Measurements from ENCODE around the gene DISP3. TPM values are rescaled to one million over a fixed set of nuclear protein-coding genes. Genes with fewer than 3 reads are reported as not detected.
A peak's percentile ranks its signal among the peaks of the same experiment; 100 is the strongest.

Gene DISP3
- polyA plus RNA-seq, 3 donors, result 0.01 TPM; not detected in 2

DNA sequence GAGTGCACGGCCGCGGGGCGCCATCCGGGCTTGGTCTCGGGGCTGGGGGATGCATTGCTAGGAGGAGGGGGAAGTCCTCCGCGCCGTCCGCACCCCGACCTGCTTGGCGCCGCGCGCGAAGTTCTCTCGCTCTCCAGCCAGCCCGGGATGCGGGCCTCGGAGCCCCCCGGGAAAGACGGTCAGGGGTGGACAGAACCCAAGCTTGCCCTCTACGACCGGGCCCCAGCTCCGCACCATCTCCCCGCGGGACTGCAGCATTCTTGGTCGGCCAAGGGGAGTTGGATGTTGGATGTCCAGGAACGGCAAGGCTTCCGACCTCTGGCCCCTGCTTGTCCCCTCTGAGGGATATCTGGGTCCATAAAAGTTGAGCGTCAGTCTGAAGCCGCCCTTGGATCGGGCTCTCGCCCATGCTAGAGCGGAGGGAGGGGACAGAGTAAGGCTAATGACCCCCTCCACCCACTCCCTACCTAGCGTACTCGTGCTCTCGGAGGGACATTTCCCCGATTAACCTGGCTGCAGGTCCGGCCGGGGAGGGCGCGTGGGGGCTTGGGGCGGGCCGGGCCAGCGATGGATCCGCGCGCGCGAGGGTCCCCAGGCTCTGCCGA, 522 bp downstream of the DISP3 start:
- H3K27ac Mint-ChIP-seq, result no peak overlapping the region
- H4K20me1 ChIP-seq (ENCODE audit: insufficient read depth, low read length), result no peaks in the 10 kb centered on the region
- H3K4me1 ChIP-seq (ENCODE audit: control insufficient read depth in 1 of 2, insufficient read depth in 2 of 2, low read length in 2 of 2), result peaks cover 4 to 12% of the 10 kb centered on the region in 2 donors
- WGBS (ENCODE audit: insufficient coverage), result 0% methylated on average over 34 of the region's 52 CpGs
- H3K4me3 Mint-ChIP-seq, result peak overlapping the region; percentile 65 to 84
- H3K4me3 ChIP-seq (replicated peaks in 1 of 3; ENCODE audit: low read depth in 2 of 3, low read length in 3 of 3), result peak overlapping the region in 2 of 3 experiments; percentile 38 to 68
- peaks cover 40 to 59% (median 41%) of the 10 kb centered on the region in 3 donors for H3K27me3 Mint-ChIP-seq (ENCODE audit: low read depth in 3 of 3)
- H3K4me2 ChIP-seq (replicated peaks; ENCODE audit: extremely low read depth, low read length, poor library complexity, severe bottlenecking), result peak overlapping the region; percentile 81
- no peak for DNase-seq
- H3K79me2 ChIP-seq (ENCODE audit: insufficient read depth, low read length), result no peaks in the 10 kb centered on the region
- no peak overlapping the region for H3K27ac ChIP-seq (ENCODE audit: low read depth in 1 of 2, low read length in 2 of 2)
- no peaks in the 10 kb centered on the region for H3K36me3 ChIP-seq (replicated peaks in 1 of 2; ENCODE audit: control insufficient read depth in 1 of 2, insufficient read depth in 2 of 2, low read length in 2 of 2)
- peaks cover 0 to 13% (median 5%) of the 10 kb centered on the region in 7 donors for H3K9me3 Mint-ChIP-seq
- no peaks in the 10 kb centered on the region for H3K9me3 ChIP-seq (replicated peaks in 1 of 2; ENCODE audit: control insufficient read depth in 1 of 2, insufficient read depth in 1 of 2, low read length in 2 of 2)
- peaks cover 3 to 35% of the 10 kb centered on the region in 2 donors for H3K27me3 ChIP-seq (ENCODE audit: control insufficient read depth in 2 of 2, insufficient read depth in 2 of 2, low read length in 2 of 2)
- H2AFZ ChIP-seq (ENCODE audit: insufficient read depth, low read depth, low read length, poor library complexity, severe bottlenecking), result peak overlapping the region; percentile 59
- H3K9ac ChIP-seq (ENCODE audit: insufficient read depth, low read length, poor library complexity, severe bottlenecking), result no peak overlapping the region
- H3K4me1 Mint-ChIP-seq, result peaks cover 5% of the 10 kb centered on the region
- intact Hi-C loops (cut with micrococcal nuclease), result no loop called here
- no peak for TF ChIP-seq CTCF (IDR thresholded peaks at IDR 0.05)
- no peaks in the 10 kb centered on the region for H3K36me3 Mint-ChIP-seq

- H3K9me3 Mint-ChIP-seq, result peaks cover 0 to 13% (median 5%) of the 10 kb centered on the region in 7 donors
Observed at GRCh38 chr1:11481019-11481418, 2.1 kb downstream of the DISP3 start.

More at GRCh38 chr1:11481019-11481418, 2.1 kb downstream of the DISP3 start:
- peaks cover 41 to 56% (median 44%) of the 10 kb centered on the region in 3 donors for H3K27me3 Mint-ChIP-seq (ENCODE audit: low read depth in 3 of 3)
- H3K4me3 Mint-ChIP-seq, result peak overlapping the region in 1 of 2 donors; percentile 9
- H3K36me3 Mint-ChIP-seq, result no peaks in the 10 kb centered on the region
- H2AFZ ChIP-seq (ENCODE audit: insufficient read depth, low read depth, low read length, poor library complexity, severe bottlenecking), result no peak overlapping the region
- 29% methylated on average over 4 of the region's 4 CpGs for WGBS (ENCODE audit: insufficient coverage)
- no peak overlapping the region for H3K9ac ChIP-seq (ENCODE audit: insufficient read depth, low read length, poor library complexity, severe bottlenecking)
- DNase-seq, result no peak
- no peak overlapping the region for H3K4me2 ChIP-seq (replicated peaks; ENCODE audit: extremely low read depth, low read length, poor library complexity, severe bottlenecking)
- H3K36me3 ChIP-seq (replicated peaks in 1 of 2; ENCODE audit: control insufficient read depth in 1 of 2, insufficient read depth in 2 of 2, low read length in 2 of 2), result no peaks in the 10 kb centered on the region
- H3K4me1 Mint-ChIP-seq, result peaks cover 5% of the 10 kb centered on the region
- intact Hi-C loops (cut with micrococcal nuclease), result no loop called here
- no peak for TF ChIP-seq CTCF (IDR thresholded peaks at IDR 0.05)
- no peaks in the 10 kb centered on the region for H3K79me2 ChIP-seq (ENCODE audit: insufficient read depth, low read length)
- H3K27me3 ChIP-seq (ENCODE audit: control insufficient read depth in 2 of 2, insufficient read depth in 2 of 2, low read length in 2 of 2), result peaks cover 3 to 35% of the 10 kb centered on the region in 2 donors
- peaks cover 4 to 12% of the 10 kb centered on the region in 2 donors for H3K4me1 ChIP-seq (ENCODE audit: control insufficient read depth in 1 of 2, insufficient read depth in 2 of 2, low read length in 2 of 2)
- no peak overlapping the region for H3K27ac Mint-ChIP-seq
- no peak overlapping the region for H3K27ac ChIP-seq (ENCODE audit: low read depth in 1 of 2, low read length in 2 of 2)
- H3K9me3 ChIP-seq (replicated peaks in 1 of 2; ENCODE audit: control insufficient read depth in 1 of 2, insufficient read depth in 1 of 2, low read length in 2 of 2), result no peaks in the 10 kb centered on the region
- no peak overlapping the region for H3K4me3 ChIP-seq (replicated peaks in 1 of 3; ENCODE audit: low read depth in 2 of 3, low read length in 3 of 3)
- no peaks in the 10 kb centered on the region for H4K20me1 ChIP-seq (ENCODE audit: insufficient read depth, low read length)
